Measurements from ENCODE around the gene IGBP1.

GRCh38 chrX:70171624-70172023, 38.4 kb downstream of the IGBP1 start:
- TF ChIP-seq CTCF (IDR thresholded peaks at IDR 0.05; ENCODE audit: insufficient read depth, low read length, poor library complexity, severe bottlenecking) = no peak
- TF ChIP-seq EZH2phosphoT487 (conservative IDR thresholded peaks at IDR 0.05; ENCODE audit: low read length) = no peak
